ENCODE measurements around the gene LZTR1. TPM values are rescaled to one million over a fixed set of nuclear protein-coding genes. Genes with fewer than 3 reads are reported as not detected.

Gene LZTR1
- total RNA-seq, 2 experiments from 2014 or later: 29.1 to 34.5 TPM

DNA sequence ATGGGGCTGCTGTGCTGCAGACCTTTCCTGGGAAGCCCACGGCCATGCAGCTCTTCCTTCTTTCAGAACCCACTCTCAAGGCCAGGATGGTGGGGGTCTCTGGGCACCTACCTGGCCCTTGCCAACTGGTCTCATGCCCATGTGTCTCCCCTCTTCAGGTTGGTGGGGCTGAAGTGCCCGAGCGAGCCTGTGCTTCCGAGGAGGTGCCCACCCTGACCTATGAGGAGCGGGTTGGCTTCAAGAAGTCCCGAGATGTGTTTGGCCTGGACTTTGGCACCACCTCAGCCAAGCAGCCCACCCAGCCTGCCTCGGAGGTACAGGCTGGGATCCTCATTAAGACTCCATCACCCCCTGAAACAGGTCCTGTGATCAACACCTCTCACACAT is 10.0 kb downstream of the LZTR1 start:
- Mint-ChIP-seq H3K9me3 (no peaks in the 10 kb centered on the region), H3K4me3 (no peak overlapping the region), H3K27me3 (no peaks in the 10 kb centered on the region), H3K36me3 (ENCODE audit: low read depth) (peaks cover 9% of the 10 kb centered on the region), H3K4me1 (ENCODE audit: low read depth) (peaks cover 2% of the 10 kb centered on the region), H3K27ac (no peak overlapping the region)
- intact Hi-C loops (cut with micrococcal nuclease): no loop called here
- ChIA-PET POLR2A (interaction anchor here (1.0 to 4.6 kb wide), 3 partner anchors 8 to 49 kb away, joined by 3 to 26 read pairs (median 5); no protein-coding TSS in a partner anchor), CTCF (no interaction called here)
- no peak for ATAC-seq
- TF ChIP-seq CTCF (IDR thresholded peaks at IDR 0.05): no peak
- no peak for DNase-seq

GRCh38 chr22:20992456-20993303 is 10.6 kb downstream of the LZTR1 start:
- no peaks in the 10 kb centered on the region for H3K9me3 Mint-ChIP-seq
- peaks cover 2% of the 10 kb centered on the region for H3K4me1 Mint-ChIP-seq (ENCODE audit: low read depth)
- H3K36me3 Mint-ChIP-seq (ENCODE audit: low read depth): peaks cover 8% of the 10 kb centered on the region
- no peak for ATAC-seq
- H3K27ac Mint-ChIP-seq: no peak overlapping the region
- CTCF ChIA-PET: no interaction called here
- no peak for TF ChIP-seq CTCF (IDR thresholded peaks at IDR 0.05)
- H3K4me3 Mint-ChIP-seq: no peak overlapping the region
- no peak for DNase-seq
- POLR2A ChIA-PET: interaction anchor here (1.8 to 4.6 kb wide), 3 partner anchors 7 to 10 kb away, joined by 5 to 26 read pairs (median 8); partner anchors contain the start of gene LZTR1
- intact Hi-C loops (cut with micrococcal nuclease): no loop called here
- H3K27me3 Mint-ChIP-seq: no peaks in the 10 kb centered on the region

DNA sequence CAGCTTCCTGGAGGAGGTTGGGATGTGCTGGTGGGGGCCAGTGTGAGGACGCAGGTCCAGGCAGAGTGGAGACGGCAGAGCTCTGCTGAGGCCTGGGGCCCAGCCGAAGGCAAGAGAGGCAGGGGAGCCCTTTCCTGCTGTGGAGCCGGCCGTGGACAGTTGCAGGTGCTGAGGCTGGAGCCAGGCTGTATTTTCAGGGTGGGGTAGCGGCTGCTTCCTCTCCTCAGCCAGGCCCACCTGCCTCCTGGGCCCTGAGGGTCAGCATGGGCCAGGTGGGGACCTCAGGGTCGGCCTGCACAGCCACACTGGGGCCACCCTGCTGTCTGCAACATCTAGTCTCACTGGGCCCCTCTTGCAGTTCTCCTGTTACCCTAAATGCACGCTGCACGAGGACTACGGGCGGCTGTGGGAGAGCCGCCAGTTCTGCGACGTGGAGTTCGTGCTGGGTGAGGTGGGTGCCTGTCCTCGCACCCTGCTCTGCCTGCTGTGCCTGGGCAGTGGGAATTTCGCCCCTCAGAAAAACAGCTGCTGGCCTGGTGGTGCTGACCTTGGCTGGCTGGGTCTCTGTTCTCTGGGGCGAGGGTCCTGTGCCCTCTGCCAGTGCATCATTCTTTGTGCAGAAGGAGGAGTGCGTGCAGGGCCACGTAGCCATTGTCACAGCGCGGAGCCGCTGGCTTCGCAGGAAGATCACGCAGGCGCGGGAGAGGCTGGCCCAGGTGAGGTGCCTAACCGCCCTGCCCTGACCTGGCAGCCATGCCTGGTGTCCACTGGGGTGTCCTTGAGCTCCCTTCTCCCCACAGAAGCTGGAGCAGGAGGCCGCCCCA is 11.4 kb downstream of the LZTR1 start:
- ChIA-PET POLR2A (interaction anchor here (2.8 kb wide), 1 partner anchor 11 kb away, joined by 8 read pairs; the partner anchor contains the start of gene LZTR1), CTCF (no interaction called here)
- Mint-ChIP-seq H3K9me3 (no peaks in the 10 kb centered on the region), H3K27me3 (no peaks in the 10 kb centered on the region), H3K4me1 (ENCODE audit: low read depth) (peaks cover 6% of the 10 kb centered on the region), H3K36me3 (ENCODE audit: low read depth) (peaks cover 5% of the 10 kb centered on the region), H3K27ac (no peak overlapping the region), H3K4me3 (no peak overlapping the region)
- no peak for DNase-seq
- no peak for TF ChIP-seq CTCF (IDR thresholded peaks at IDR 0.05)
- intact Hi-C loops (cut with micrococcal nuclease): no loop called here
- no peak for ATAC-seq

GRCh38 chr22:20994128-20994901 is 12.2 kb downstream of the LZTR1 start:
- H3K4me1 Mint-ChIP-seq (ENCODE audit: low read depth): peaks cover 3% of the 10 kb centered on the region
- CTCF ChIA-PET: no interaction called here
- ATAC-seq (no peak), DNase-seq (no peak)
- no peak overlapping the region for H3K27ac Mint-ChIP-seq
- H3K9me3 Mint-ChIP-seq: no peaks in the 10 kb centered on the region
- TF ChIP-seq CTCF (IDR thresholded peaks at IDR 0.05): no peak
- no peak overlapping the region for H3K4me3 Mint-ChIP-seq
- H3K27me3 Mint-ChIP-seq: no peaks in the 10 kb centered on the region
- peaks cover 5% of the 10 kb centered on the region for H3K36me3 Mint-ChIP-seq (ENCODE audit: low read depth)
- intact Hi-C loops (cut with micrococcal nuclease): no loop called here
- POLR2A ChIA-PET: interaction anchor here (2.8 kb wide), 1 partner anchor 12 kb away, joined by 8 read pairs; the partner anchor contains the start of gene LZTR1
